GM12892 (cell line): Measurements from ENCODE around the gene PCNX2.

Experiments
- POLR2A ChIP-seq: IDR thresholded peaks from 2 replicates; pipeline ENCODE4 v1.6.1; 2011; ENCODE audit warnings: low read depth, low read length, control low read depth
- POLR2AphosphoS5 ChIP-seq: IDR thresholded peaks from 2 replicates; pipeline ENCODE4 v1.6.1; 2011; ENCODE audit warnings: low read depth, low read length, control low read depth
- TAF1 ChIP-seq: IDR thresholded peaks from 2 replicates; pipeline ENCODE4 v1.6.1; 2011; ENCODE audit warnings: low read depth, mild to moderate bottlenecking, control low read depth, low read length, borderline replicate concordance

DNA sequence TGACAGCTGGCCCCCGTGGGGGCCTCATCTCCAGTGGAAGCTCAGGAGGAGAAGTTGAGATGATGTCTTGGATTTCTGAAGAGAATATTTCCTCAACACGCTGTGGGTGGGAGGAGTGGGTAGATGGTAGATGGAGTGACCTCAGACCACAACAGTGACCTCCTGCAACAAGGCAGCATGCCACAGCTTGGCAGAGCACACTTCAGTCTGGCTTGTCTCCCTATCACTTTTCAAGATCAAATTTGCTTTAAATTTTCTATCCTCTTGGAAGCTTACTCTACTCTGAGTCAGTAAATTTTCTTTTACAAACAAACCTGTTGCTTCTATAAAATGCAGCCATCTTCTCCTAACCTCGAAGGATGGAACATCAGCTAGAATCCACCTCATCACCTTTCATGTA, 285.4 kb downstream of the PCNX2 start:
- TF ChIP-seq TAF1 (no peak), POLR2A (no peak), POLR2AphosphoS5 (no peak)
